Fibroblast of lung (primary cell): ENCODE results near the gene KHSRP. TPM values are rescaled to one million over a fixed set of nuclear protein-coding genes. Genes with fewer than 3 reads are reported as not detected.

Experiments used
- DNase-seq, 2 donors: peaks; one replicate each; pipeline versions ENCODE4 v3.0.0 to v3.0.0-alpha.2; 2010; ENCODE audit warnings: low read depth in 2 of 2
- H2AFZ ChIP-seq: 2 replicates; pipeline ENCODE4 v1.5.1; 2012; ENCODE audit warnings: low read length, control low read depth, inconsistent platforms
- H3K27ac ChIP-seq: 2 replicates; pipeline ENCODE4 v1.5.1; 2011; ENCODE audit warnings: low read length, control low read depth; ENCODE audit not compliant: insufficient read depth
- H3K27me3 ChIP-seq: 2 replicates; pipeline ENCODE4 v1.5.1; 2011; ENCODE audit warnings: mild to moderate bottlenecking, low read length; ENCODE audit not compliant: control insufficient read depth, insufficient read depth
- H3K36me3 ChIP-seq: 2 replicates; pipeline ENCODE4 v1.5.1; 2011; ENCODE audit warnings: low read length; ENCODE audit not compliant: control insufficient read depth, insufficient read depth
- H3K4me1 ChIP-seq: 2 replicates; pipeline ENCODE4 v1.5.1; 2011; ENCODE audit warnings: low read length; ENCODE audit not compliant: control insufficient read depth, insufficient read depth; ENCODE audit errors: extremely low read depth
- H3K4me2 ChIP-seq: 2 replicates; pipeline ENCODE4 v1.5.1; 2011; ENCODE audit warnings: low read length, control low read depth; ENCODE audit not compliant: insufficient read depth; ENCODE audit errors: extremely low read depth
- H3K4me3 ChIP-seq, 4 experiments: fragments of 200-600 bp in 1 of 4; sonication (generic) in 1 of 4; replicated peaks in 1 of 4; 2 replicates each; pipeline ENCODE4 v1.5.1; 2011 to 2016; ENCODE audit warnings: low read length in 4 of 4, low read depth in 3 of 4, mild to moderate bottlenecking in 3 of 4, control low read depth in 2 of 4, inconsistent platforms in 1 of 4, mixed read lengths in 1 of 4; ENCODE audit not compliant: insufficient read depth in 1 of 4; ENCODE audit errors: control extremely low read depth in 1 of 4
- H3K79me2 ChIP-seq: 2 replicates; pipeline ENCODE4 v1.5.1; 2012; ENCODE audit warnings: mild to moderate bottlenecking, low read length, inconsistent platforms; ENCODE audit not compliant: control insufficient read depth, insufficient read depth
- H3K9ac ChIP-seq: 2 replicates; pipeline ENCODE4 v1.5.1; 2011; ENCODE audit warnings: mild to moderate bottlenecking, low read length, control low read depth; ENCODE audit not compliant: insufficient read depth
- H3K9me3 ChIP-seq: 2 replicates; pipeline ENCODE4 v1.5.1; 2012; ENCODE audit warnings: low read depth, low read length; ENCODE audit not compliant: control insufficient read depth, insufficient read depth
- H4K20me1 ChIP-seq: 2 replicates; pipeline ENCODE4 v1.5.1; 2011; ENCODE audit warnings: low read length; ENCODE audit not compliant: control insufficient read depth, insufficient read depth; ENCODE audit errors: extremely low read depth
- EZH2 ChIP-seq: IDR thresholded peaks from 2 replicates; pipeline ENCODE4 v1.5.1; 2012; ENCODE audit warnings: low read length, control low read depth, mild to moderate bottlenecking; ENCODE audit errors: missing control alignments
- polyA plus RNA-seq, 2 donors: library from polyadenylated mRNA; depleted of rRNA in 1 of 2; stranded (reverse) in 1 of 2; unstranded in 1 of 2; fragments of >200 nt; gene quantifications; 2 replicates each; pipeline ENCODE4 v1.2.1, GENCODE V29; 2011 to 2012; ENCODE audit warnings: missing spikeins in 1 of 2
- total RNA-seq: library from RNA; depleted of rRNA; stranded (reverse); fragments of >200 nt; gene quantifications from 2 replicates; pipeline ENCODE4 v1.2.1, GENCODE V29; 2014
- TF ChIP-seq, protein P1 (sequence below), 2 donors: IDR thresholded peaks in 1 of 2; conservative IDR thresholded peaks in 1 of 2; 1 replicate in 1 of 2; 2 replicates in 1 of 2; pipeline ENCODE4 v1.5.1; 2011 to 2012; ENCODE audit warnings: low read length in 2 of 2, control low read depth in 1 of 2, inconsistent platforms in 1 of 2, low read depth in 1 of 2, mild to moderate bottlenecking in 1 of 2

Gene KHSRP
- total and polyA plus RNA-seq, 2 donors (not counting 1 experiment from before 2014, with no cell fraction given): 66.0 to 93.5 TPM

DNA sequence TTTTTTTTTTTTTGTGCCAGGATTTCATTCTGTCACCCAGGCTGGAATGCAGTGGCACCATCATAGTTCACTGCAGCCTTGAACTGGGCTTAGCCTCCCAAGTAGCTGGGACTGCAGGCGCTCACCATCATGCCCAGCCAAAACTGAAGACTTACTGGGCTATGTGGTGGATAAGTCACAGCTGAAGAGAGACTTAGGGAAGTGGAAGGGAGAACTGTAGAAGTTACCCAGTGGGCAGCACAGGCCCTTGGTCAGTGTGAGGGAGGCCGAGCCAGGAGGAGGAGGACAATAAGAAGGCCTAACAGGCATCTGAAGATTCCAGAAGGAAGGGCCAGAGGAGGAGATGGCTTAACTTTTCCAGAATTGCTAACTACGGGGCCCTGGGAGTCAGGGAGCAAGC lies 44.9 kb downstream of the KHSRP start:
- Histone ChIP-seq H3K4me2 (no peak overlapping the region), H3K9me3 (no peaks in the 10 kb centered on the region), H3K27me3 (no peaks in the 10 kb centered on the region), H3K4me1 (no peaks in the 10 kb centered on the region), H4K20me1 (no peaks in the 10 kb centered on the region), H3K79me2 (no peaks in the 10 kb centered on the region), H3K4me3 (no peak overlapping the region), H3K27ac (no peak overlapping the region), H3K36me3 (peaks cover 24% of the 10 kb centered on the region), H2AFZ (no peak overlapping the region), H3K9ac (no peak overlapping the region)
- TF ChIP-seq EZH2: no peak
- TF ChIP-seq, protein P1, sequence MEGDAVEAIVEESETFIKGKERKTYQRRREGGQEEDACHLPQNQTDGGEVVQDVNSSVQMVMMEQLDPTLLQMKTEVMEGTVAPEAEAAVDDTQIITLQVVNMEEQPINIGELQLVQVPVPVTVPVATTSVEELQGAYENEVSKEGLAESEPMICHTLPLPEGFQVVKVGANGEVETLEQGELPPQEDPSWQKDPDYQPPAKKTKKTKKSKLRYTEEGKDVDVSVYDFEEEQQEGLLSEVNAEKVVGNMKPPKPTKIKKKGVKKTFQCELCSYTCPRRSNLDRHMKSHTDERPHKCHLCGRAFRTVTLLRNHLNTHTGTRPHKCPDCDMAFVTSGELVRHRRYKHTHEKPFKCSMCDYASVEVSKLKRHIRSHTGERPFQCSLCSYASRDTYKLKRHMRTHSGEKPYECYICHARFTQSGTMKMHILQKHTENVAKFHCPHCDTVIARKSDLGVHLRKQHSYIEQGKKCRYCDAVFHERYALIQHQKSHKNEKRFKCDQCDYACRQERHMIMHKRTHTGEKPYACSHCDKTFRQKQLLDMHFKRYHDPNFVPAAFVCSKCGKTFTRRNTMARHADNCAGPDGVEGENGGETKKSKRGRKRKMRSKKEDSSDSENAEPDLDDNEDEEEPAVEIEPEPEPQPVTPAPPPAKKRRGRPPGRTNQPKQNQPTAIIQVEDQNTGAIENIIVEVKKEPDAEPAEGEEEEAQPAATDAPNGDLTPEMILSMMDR (conservative IDR thresholded peaks at IDR 0.05 in 1 of 2, IDR thresholded peaks at IDR 0.05 in 1 of 2; ENCODE audit: low read depth in 1 of 2, low read length in 2 of 2): no peak
- no peak for DNase-seq

DNA sequence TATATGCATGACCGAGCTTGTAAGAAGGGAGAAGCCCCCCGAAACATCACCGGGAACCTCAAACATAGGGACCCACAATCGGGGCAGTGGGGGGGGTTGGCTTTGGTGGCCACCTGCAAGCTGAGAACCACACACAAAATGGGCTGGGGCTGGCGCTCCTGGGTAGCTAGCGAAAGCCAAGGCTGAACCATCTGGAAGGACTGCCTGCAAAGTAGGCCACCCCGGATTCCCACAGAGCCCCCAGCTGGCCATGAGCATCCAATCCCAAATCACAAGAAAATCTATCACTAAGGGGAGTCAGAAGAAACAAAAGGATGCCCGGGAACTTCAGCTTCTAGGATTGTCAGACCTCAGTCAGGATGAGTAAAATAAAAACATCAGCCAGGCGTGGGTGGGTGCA lies 46.1 kb downstream of the KHSRP start:
- H3K27me3 ChIP-seq: no peaks in the 10 kb centered on the region
- H3K27ac ChIP-seq: no peak overlapping the region
- TF ChIP-seq, protein P1 (conservative IDR thresholded peaks at IDR 0.05 in 1 of 2, IDR thresholded peaks at IDR 0.05 in 1 of 2; ENCODE audit: low read depth in 1 of 2, low read length in 2 of 2): no peak
- TF ChIP-seq EZH2: no peak
- no peak overlapping the region for H3K4me3 ChIP-seq
- H3K4me2 ChIP-seq: no peak overlapping the region
- H2AFZ ChIP-seq: no peak overlapping the region
- H4K20me1 ChIP-seq: no peaks in the 10 kb centered on the region
- H3K79me2 ChIP-seq: no peaks in the 10 kb centered on the region
- peaks cover 3% of the 10 kb centered on the region for H3K4me1 ChIP-seq
- H3K36me3 ChIP-seq: peaks cover 20% of the 10 kb centered on the region
- no peak for DNase-seq
- no peak overlapping the region for H3K9ac ChIP-seq
- no peaks in the 10 kb centered on the region for H3K9me3 ChIP-seq

DNA sequence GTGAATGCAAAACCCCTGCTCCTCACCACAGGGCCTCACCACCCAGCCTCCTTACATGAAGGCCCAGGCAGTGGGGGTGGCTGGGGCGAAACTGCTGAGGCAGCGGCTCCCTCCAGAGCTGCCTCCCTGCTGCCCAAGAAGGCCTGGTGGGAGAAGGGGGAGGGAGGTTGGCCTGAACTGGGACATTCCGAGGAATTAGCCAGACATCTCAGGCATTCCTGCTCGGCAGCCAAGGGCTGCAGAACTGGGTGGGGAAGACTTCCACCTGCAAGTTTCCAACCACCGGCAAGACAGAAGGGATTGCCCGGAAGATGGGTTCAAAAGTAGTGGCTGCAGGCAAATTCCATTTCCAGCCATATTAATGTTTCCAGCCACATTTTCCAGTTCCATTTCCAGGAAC lies 46.6 kb downstream of the KHSRP start:
- Histone ChIP-seq H3K79me2 (no peaks in the 10 kb centered on the region), H3K4me3 (no peak overlapping the region), H3K9me3 (no peaks in the 10 kb centered on the region), H3K9ac (no peak overlapping the region), H4K20me1 (no peaks in the 10 kb centered on the region), H3K4me1 (peaks cover 3% of the 10 kb centered on the region), H3K4me2 (no peak overlapping the region), H3K36me3 (peaks cover 16% of the 10 kb centered on the region), H3K27ac (no peak overlapping the region), H2AFZ (no peak overlapping the region), H3K27me3 (no peaks in the 10 kb centered on the region)
- TF ChIP-seq, protein P1 (conservative IDR thresholded peaks at IDR 0.05 in 1 of 2, IDR thresholded peaks at IDR 0.05 in 1 of 2; ENCODE audit: low read depth in 1 of 2, low read length in 2 of 2): no peak
- TF ChIP-seq EZH2: no peak
- DNase-seq: peak in 1 of 2 donors; percentile 80
